SK-N-SH treated with all-trans-retinoic acid at 6 μM for 48 hours (cell line): Measurements from ENCODE around the gene SLC6A9.

Experiments used
- ATAC-seq: fragments of 200-7000 bp; cut with Tn5 transposase; 3 replicates; pipeline ENCODE4 v1.9.1; 2020; ENCODE audit warnings: mild to moderate bottlenecking, moderate library complexity
- ARNTL ChIP-seq: fragments of 450-650 bp; formaldehyde crosslinking; IDR thresholded peaks from 2 replicates; pipeline ENCODE4 v1.5.0; 2020; ENCODE audit warnings: low read depth, mild to moderate bottlenecking, moderate library complexity, borderline replicate concordance
- BACH2 ChIP-seq: fragments of 250-450 bp; sonication (Bioruptor Pico); IDR thresholded peaks from 2 replicates; pipeline ENCODE4 v1.9.0; 2021; ENCODE audit warnings: mild to moderate bottlenecking, borderline replicate concordance
- CREB5 ChIP-seq: fragments of 250-450 bp; sonication (Bioruptor Pico); IDR thresholded peaks from 2 replicates; pipeline ENCODE4 v1.5.1; 2020; ENCODE audit warnings: low read depth, mild to moderate bottlenecking, moderate library complexity
- CSDC2 ChIP-seq: fragments of 250-450 bp; sonication (Bioruptor Pico); IDR thresholded peaks from 2 replicates; pipeline ENCODE4 v1.5.0; 2020; ENCODE audit warnings: mild to moderate bottlenecking, moderate library complexity
- ESRRG ChIP-seq: fragments of 250-450 bp; sonication (Bioruptor Pico); IDR thresholded peaks from 2 replicates; pipeline ENCODE4 v1.6.1; 2021; ENCODE audit warnings: mild to moderate bottlenecking
- GLIS3 ChIP-seq: fragments of 250-450 bp; sonication (Bioruptor Pico); IDR thresholded peaks from 2 replicates; pipeline ENCODE4 v1.5.0; 2020; ENCODE audit warnings: mild to moderate bottlenecking, moderate library complexity
- ISL1 ChIP-seq: fragments of 250-450 bp; sonication (Bioruptor Pico); IDR thresholded peaks from 2 replicates; pipeline ENCODE4 v2.1.2; 2022; ENCODE audit warnings: mild to moderate bottlenecking, moderate library complexity
- OSR1 ChIP-seq: fragments of 250-450 bp; sonication (Bioruptor Pico); IDR thresholded peaks from 2 replicates; pipeline ENCODE4 v1.8.0; 2022; ENCODE audit warnings: moderate library complexity, mild to moderate bottlenecking, inconsistent platforms
- PPARA ChIP-seq: fragments of 250-450 bp; sonication (Bioruptor Pico); IDR thresholded peaks from 2 replicates; pipeline ENCODE4 v1.5.0; 2020; ENCODE audit warnings: mild to moderate bottlenecking, borderline replicate concordance
- RARB ChIP-seq: fragments of 250-450 bp; sonication (Bioruptor Pico); IDR thresholded peaks from 2 replicates; pipeline ENCODE4 v1.8.0; 2021; ENCODE audit warnings: mild to moderate bottlenecking, moderate library complexity
- TCF4 ChIP-seq: fragments of 250-450 bp; sonication (Bioruptor Pico); IDR thresholded peaks from 2 replicates; pipeline ENCODE4 v1.8.0; 2021; ENCODE audit warnings: mild to moderate bottlenecking, moderate library complexity, borderline replicate concordance
- TOX ChIP-seq: fragments of 250-450 bp; sonication (Bioruptor Pico); IDR thresholded peaks from 2 replicates; pipeline ENCODE4 v1.8.0; 2021; ENCODE audit warnings: mild to moderate bottlenecking, moderate library complexity, borderline replicate concordance
- TSHZ2 ChIP-seq: fragments of 250-450 bp; sonication (Bioruptor Pico); IDR thresholded peaks from 2 replicates; pipeline ENCODE4 v1.5.0; 2020; ENCODE audit warnings: mild to moderate bottlenecking, moderate library complexity
- ZC3H10 ChIP-seq: fragments of 250-450 bp; sonication (Bioruptor Pico); IDR thresholded peaks from 2 replicates; pipeline ENCODE4 v1.5.1; 2021; ENCODE audit warnings: mild to moderate bottlenecking, moderate library complexity
- ZFP3 ChIP-seq: fragments of 250-450 bp; sonication (Bioruptor Pico); IDR thresholded peaks from 2 replicates; pipeline ENCODE4 v1.5.0; 2020; ENCODE audit warnings: mild to moderate bottlenecking, moderate library complexity
- ZFP30 ChIP-seq: fragments of 450-650 bp; formaldehyde crosslinking; IDR thresholded peaks from 2 replicates; pipeline ENCODE4 v1.5.0; 2022; ENCODE audit warnings: mild to moderate bottlenecking, moderate library complexity
- ZNF565 ChIP-seq: fragments of 450-650 bp; formaldehyde crosslinking; conservative IDR thresholded peaks from 2 replicates; pipeline ENCODE4 v1.5.0; 2020; ENCODE audit warnings: low read depth, mild to moderate bottlenecking, moderate library complexity
- ZNF70 ChIP-seq: fragments of 450-650 bp; formaldehyde crosslinking; IDR thresholded peaks from 2 replicates; pipeline ENCODE4 v1.5.0; 2020; ENCODE audit warnings: mild to moderate bottlenecking, moderate library complexity
- ZNF8 ChIP-seq: fragments of 450-650 bp; formaldehyde crosslinking; IDR thresholded peaks from 2 replicates; pipeline ENCODE4 v1.5.0; 2020; ENCODE audit warnings: mild to moderate bottlenecking, moderate library complexity
- TF ChIP-seq, protein P1 (sequence below): fragments of 250-450 bp; sonication (Bioruptor Pico); IDR thresholded peaks from 2 replicates; pipeline ENCODE4 v1.5.1; 2021; ENCODE audit warnings: mild to moderate bottlenecking, moderate library complexity
- TF ChIP-seq, protein P2 (sequence below): fragments of 250-450 bp; sonication (Bioruptor Pico); IDR thresholded peaks from 2 replicates; pipeline ENCODE4 v1.8.0; 2021; ENCODE audit warnings: low read depth, mild to moderate bottlenecking, moderate library complexity, borderline replicate concordance
- TF ChIP-seq, protein P3 (sequence below): fragments of 250-450 bp; sonication (Bioruptor Pico); IDR thresholded peaks from 2 replicates; pipeline ENCODE4 v1.8.0; 2020; ENCODE audit warnings: mild to moderate bottlenecking, moderate library complexity, borderline replicate concordance

SLC6A9 gene

GRCh38 chr1:43982241-43982640 is 49.0 kb downstream of the SLC6A9 start (continued):
- TF ChIP-seq TSHZ2 (CRISPR knock-in tag) (no peak), RARB (CRISPR knock-in tag) (no peak), ESRRG (CRISPR knock-in tag) (no peak), TOX (CRISPR knock-in tag) (no peak), CREB5 (CRISPR knock-in tag) (no peak), ZC3H10 (CRISPR knock-in tag) (no peak)
- TF ChIP-seq, protein P1, sequence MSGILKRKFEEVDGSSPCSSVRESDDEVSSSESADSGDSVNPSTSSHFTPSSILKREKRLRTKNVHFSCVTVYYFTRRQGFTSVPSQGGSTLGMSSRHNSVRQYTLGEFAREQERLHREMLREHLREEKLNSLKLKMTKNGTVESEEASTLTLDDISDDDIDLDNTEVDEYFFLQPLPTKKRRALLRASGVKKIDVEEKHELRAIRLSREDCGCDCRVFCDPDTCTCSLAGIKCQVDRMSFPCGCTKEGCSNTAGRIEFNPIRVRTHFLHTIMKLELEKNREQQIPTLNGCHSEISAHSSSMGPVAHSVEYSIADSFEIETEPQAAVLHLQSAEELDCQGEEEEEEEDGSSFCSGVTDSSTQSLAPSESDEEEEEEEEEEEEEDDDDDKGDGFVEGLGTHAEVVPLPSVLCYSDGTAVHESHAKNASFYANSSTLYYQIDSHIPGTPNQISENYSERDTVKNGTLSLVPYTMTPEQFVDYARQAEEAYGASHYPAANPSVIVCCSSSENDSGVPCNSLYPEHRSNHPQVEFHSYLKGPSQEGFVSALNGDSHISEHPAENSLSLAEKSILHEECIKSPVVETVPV (CRISPR knock-in tag): no peak

- ATAC-seq: no peak
- TF ChIP-seq TSHZ2 (CRISPR knock-in tag) (no peak), ZC3H10 (CRISPR knock-in tag) (no peak), OSR1 (no peak), ZNF70 (no peak), RARB (CRISPR knock-in tag) (no peak), ZFP3 (no peak), PPARA (CRISPR knock-in tag) (no peak), ARNTL (no peak), ESRRG (CRISPR knock-in tag) (no peak), ISL1 (CRISPR knock-in tag) (no peak), TOX (CRISPR knock-in tag) (no peak)
- TF ChIP-seq, protein P1 (CRISPR knock-in tag): no peak
- TF ChIP-seq, protein P2, sequence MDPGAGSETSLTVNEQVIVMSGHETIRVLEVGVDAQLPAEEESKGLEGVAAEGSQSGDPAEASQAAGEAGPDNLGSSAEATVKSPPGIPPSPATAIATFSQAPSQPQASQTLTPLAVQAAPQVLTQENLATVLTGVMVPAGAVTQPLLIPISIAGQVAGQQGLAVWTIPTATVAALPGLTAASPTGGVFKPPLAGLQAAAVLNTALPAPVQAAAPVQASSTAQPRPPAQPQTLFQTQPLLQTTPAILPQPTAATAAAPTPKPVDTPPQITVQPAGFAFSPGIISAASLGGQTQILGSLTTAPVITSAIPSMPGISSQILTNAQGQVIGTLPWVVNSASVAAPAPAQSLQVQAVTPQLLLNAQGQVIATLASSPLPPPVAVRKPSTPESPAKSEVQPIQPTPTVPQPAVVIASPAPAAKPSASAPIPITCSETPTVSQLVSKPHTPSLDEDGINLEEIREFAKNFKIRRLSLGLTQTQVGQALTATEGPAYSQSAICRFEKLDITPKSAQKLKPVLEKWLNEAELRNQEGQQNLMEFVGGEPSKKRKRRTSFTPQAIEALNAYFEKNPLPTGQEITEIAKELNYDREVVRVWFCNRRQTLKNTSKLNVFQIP (CRISPR knock-in tag): no peak
- TF ChIP-seq, protein P3, sequence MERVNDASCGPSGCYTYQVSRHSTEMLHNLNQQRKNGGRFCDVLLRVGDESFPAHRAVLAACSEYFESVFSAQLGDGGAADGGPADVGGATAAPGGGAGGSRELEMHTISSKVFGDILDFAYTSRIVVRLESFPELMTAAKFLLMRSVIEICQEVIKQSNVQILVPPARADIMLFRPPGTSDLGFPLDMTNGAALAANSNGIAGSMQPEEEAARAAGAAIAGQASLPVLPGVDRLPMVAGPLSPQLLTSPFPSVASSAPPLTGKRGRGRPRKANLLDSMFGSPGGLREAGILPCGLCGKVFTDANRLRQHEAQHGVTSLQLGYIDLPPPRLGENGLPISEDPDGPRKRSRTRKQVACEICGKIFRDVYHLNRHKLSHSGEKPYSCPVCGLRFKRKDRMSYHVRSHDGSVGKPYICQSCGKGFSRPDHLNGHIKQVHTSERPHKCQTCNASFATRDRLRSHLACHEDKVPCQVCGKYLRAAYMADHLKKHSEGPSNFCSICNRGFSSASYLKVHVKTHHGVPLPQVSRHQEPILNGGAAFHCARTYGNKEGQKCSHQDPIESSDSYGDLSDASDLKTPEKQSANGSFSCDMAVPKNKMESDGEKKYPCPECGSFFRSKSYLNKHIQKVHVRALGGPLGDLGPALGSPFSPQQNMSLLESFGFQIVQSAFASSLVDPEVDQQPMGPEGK (CRISPR knock-in tag): no peak
These were observed 49.6 kb downstream of the SLC6A9 start for GRCh38 chr1:43981636-43982035.

- ATAC-seq: no peak
- no peak for TF ChIP-seq TCF4 (CRISPR knock-in tag)
- TF ChIP-seq ESRRG (CRISPR knock-in tag): no peak
- no peak for TF ChIP-seq ZNF565 (CRISPR knock-in tag)
- no peak for TF ChIP-seq ZNF8 (CRISPR knock-in tag)
- TF ChIP-seq OSR1: no peak
- no peak for TF ChIP-seq ZFP30 (CRISPR knock-in tag)
- TF ChIP-seq ZC3H10 (CRISPR knock-in tag): no peak
- no peak for TF ChIP-seq GLIS3
- TF ChIP-seq BACH2 (CRISPR knock-in tag): no peak
- TF ChIP-seq, protein P2 (CRISPR knock-in tag): no peak
- no peak for TF ChIP-seq TOX (CRISPR knock-in tag)
- TF ChIP-seq ISL1 (CRISPR knock-in tag): no peak
- TF ChIP-seq RARB (CRISPR knock-in tag): no peak
- no peak for TF ChIP-seq ZNF70
- no peak for TF ChIP-seq ZFP3
- TF ChIP-seq CSDC2: no peak
These were observed 50.1 kb downstream of the SLC6A9 start for GRCh38 chr1:43981135-43981491.
